HEK293T (cell line): ENCODE results near the gene CADPS.

Experiments used
- ARNT ChIP-seq: fragments of 450-650 bp; IDR thresholded peaks from 2 replicates; pipeline ENCODE4 v1.6.1; 2017; ENCODE audit warnings: mild to moderate bottlenecking
- FOXM1 ChIP-seq: fragments of 450-650 bp; IDR thresholded peaks from 2 replicates; pipeline ENCODE4 v1.6.1; 2017; ENCODE audit warnings: mild to moderate bottlenecking, borderline replicate concordance
- NFRKB ChIP-seq: fragments of 450-650 bp; IDR thresholded peaks from 2 replicates; pipeline ENCODE4 v1.6.1; 2016; ENCODE audit warnings: mild to moderate bottlenecking, moderate library complexity
- SUZ12 ChIP-seq: fragments of 450-650 bp; IDR thresholded peaks from 2 replicates; pipeline ENCODE4 v1.6.1; 2016; ENCODE audit warnings: mild to moderate bottlenecking
- TARDBP ChIP-seq: fragments of 450-650 bp; IDR thresholded peaks from 2 replicates; pipeline ENCODE4 v1.6.1; 2016

GRCh38 chr3:62542185-62542584 lies 333.0 kb downstream of the CADPS start:
- TF ChIP-seq TARDBP (no peak), SUZ12 (no peak), FOXM1 (no peak), NFRKB (no peak), ARNT (no peak)
